Natural killer cell treated with Interleukin-12 subunit alpha and Interleukin-12 subunit beta and Interleukin-15 and Interleukin-18, amount 100 ng/mL, for 72 hours (primary cell): ENCODE data around the gene CDADC1. TPM values are rescaled to one million over a fixed set of nuclear protein-coding genes. Genes with fewer than 3 reads are reported as not detected.
A peak's percentile ranks its signal among the peaks of the same experiment; 100 is the strongest.

Experiments used
- ATAC-seq, 2 donors: fragments of 150-1000 bp; cut with Tn5 transposase in 1 of 2; sonication (Bioruptor Pico), chemical (Tn5 transposase) in 1 of 2; 2 replicates each; pipeline ENCODE4 v1.10.0; 2021
- DNase-seq: peaks from one replicate; pipeline ENCODE4 v3.0.0; 2022; ENCODE audit warnings: low spot score
- H3K27ac Mint-ChIP-seq, 2 donors: 1 replicate in 1 of 2; 2 replicates in 1 of 2; pipeline ENCODE4 v1.8.0; 2022; ENCODE audit warnings: mixed read lengths in 2 of 2, mild to moderate bottlenecking in 1 of 2, moderate library complexity in 1 of 2
- H3K27me3 Mint-ChIP-seq, 2 donors: 1 replicate in 1 of 2; 2 replicates in 1 of 2; pipeline ENCODE4 v1.8.0; 2022; ENCODE audit warnings: mixed read lengths in 2 of 2
- H3K36me3 Mint-ChIP-seq: one replicate; pipeline ENCODE4 v1.8.0; 2022; ENCODE audit warnings: mixed read lengths
- H3K4me1 Mint-ChIP-seq, 2 donors: 1 replicate in 1 of 2; 2 replicates in 1 of 2; pipeline ENCODE4 v1.8.0; 2022; ENCODE audit warnings: low read depth in 2 of 2, mixed read lengths in 2 of 2, mild to moderate bottlenecking in 1 of 2
- H3K4me3 Mint-ChIP-seq: one replicate; pipeline ENCODE4 v1.8.0; 2022; ENCODE audit warnings: mixed read lengths
- H3K9me3 Mint-ChIP-seq: 2 replicates; pipeline ENCODE4 v1.8.0; 2022; ENCODE audit warnings: mixed read lengths
- total RNA-seq, 2 donors: library from RNA; stranded (reverse); gene quantifications; one replicate each; pipeline ENCODE4 v1.2.3, GENCODE V29; 2022

Gene CDADC1
- total RNA-seq, 2 donors from 2014 or later: 13.1 to 14.9 TPM

GRCh38 chr13:49304356-49304755 is 56.6 kb downstream of the CDADC1 start:
- Mint-ChIP-seq H3K27me3 (no peaks in the 10 kb centered on the region), H3K27ac (no peak overlapping the region), H3K9me3 (no peaks in the 10 kb centered on the region), H3K4me3 (no peak overlapping the region), H3K36me3 (no peaks in the 10 kb centered on the region), H3K4me1 (peaks cover 7 to 10% of the 10 kb centered on the region in 2 donors)
- ATAC-seq (no peak), DNase-seq (no peak)

- ATAC-seq (no peak), DNase-seq (no peak)
- peaks cover 7 to 10% of the 10 kb centered on the region in 2 donors for H3K4me1 Mint-ChIP-seq
- H3K4me3 Mint-ChIP-seq: no peak overlapping the region
- H3K9me3 Mint-ChIP-seq: no peaks in the 10 kb centered on the region
- no peaks in the 10 kb centered on the region for H3K36me3 Mint-ChIP-seq
- H3K27me3 Mint-ChIP-seq: no peaks in the 10 kb centered on the region
- no peak overlapping the region for H3K27ac Mint-ChIP-seq
Observed at GRCh38 chr13:49304763-49305700, 57.3 kb downstream of the CDADC1 start.

- peaks cover 6 to 10% of the 10 kb centered on the region in 2 donors for H3K4me1 Mint-ChIP-seq
- no peak overlapping the region for H3K27ac Mint-ChIP-seq
- H3K36me3 Mint-ChIP-seq: no peaks in the 10 kb centered on the region
- DNase-seq (no peak), ATAC-seq (no peak)
- no peaks in the 10 kb centered on the region for H3K9me3 Mint-ChIP-seq
- H3K27me3 Mint-ChIP-seq: no peaks in the 10 kb centered on the region
- no peak overlapping the region for H3K4me3 Mint-ChIP-seq
Observed at GRCh38 chr13:49305792-49306425, 58.2 kb downstream of the CDADC1 start.

- no peak for ATAC-seq
- Mint-ChIP-seq H3K27ac (peak overlapping the region in 1 of 2 donors; percentile 4), H3K36me3 (no peaks in the 10 kb centered on the region), H3K4me1 (peaks cover 0 to 2% of the 10 kb centered on the region in 2 donors), H3K4me3 (no peak overlapping the region), H3K9me3 (no peaks in the 10 kb centered on the region), H3K27me3 (no peaks in the 10 kb centered on the region)
- no peak for DNase-seq
Observed at GRCh38 chr13:49307365-49307764, 59.6 kb downstream of the CDADC1 start.

GRCh38 chr13:49308097-49308875 is 60.6 kb downstream of the CDADC1 start:
- no peaks in the 10 kb centered on the region for H3K27me3 Mint-ChIP-seq
- no peaks in the 10 kb centered on the region for H3K4me1 Mint-ChIP-seq
- ATAC-seq (no peak), DNase-seq (no peak)
- peak overlapping the region in 1 of 2 donors; percentile 4 for H3K27ac Mint-ChIP-seq
- no peak overlapping the region for H3K4me3 Mint-ChIP-seq
- no peaks in the 10 kb centered on the region for H3K9me3 Mint-ChIP-seq
- H3K36me3 Mint-ChIP-seq: no peaks in the 10 kb centered on the region

DNA sequence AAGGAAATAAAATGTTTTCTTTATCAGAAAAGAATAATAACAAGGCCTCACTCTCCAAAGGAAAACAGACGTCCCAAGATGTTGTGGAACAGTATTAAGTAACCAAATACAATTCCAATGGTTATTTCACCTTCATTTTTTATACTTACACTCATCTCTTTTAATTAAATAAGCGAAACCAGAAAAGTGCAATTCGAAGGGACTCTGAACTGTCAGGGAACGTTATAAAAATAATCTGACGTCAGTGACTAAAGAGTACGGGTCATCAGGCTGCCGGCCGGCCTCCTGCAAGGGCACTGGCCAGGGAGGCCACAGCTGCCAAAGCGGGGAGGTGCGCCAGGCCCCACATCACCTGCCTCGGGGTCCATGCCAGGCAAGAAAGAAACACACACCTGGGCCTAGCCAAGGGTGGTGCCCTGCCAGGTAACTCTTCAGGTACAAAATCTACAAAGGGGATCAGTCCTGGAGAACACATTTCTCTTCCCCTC is 61.2 kb downstream of the CDADC1 start:
- H3K36me3 Mint-ChIP-seq: no peaks in the 10 kb centered on the region
- DNase-seq (no peak), ATAC-seq (no peak)
- no peaks in the 10 kb centered on the region for H3K27me3 Mint-ChIP-seq
- H3K9me3 Mint-ChIP-seq: no peaks in the 10 kb centered on the region
- H3K4me1 Mint-ChIP-seq: no peaks in the 10 kb centered on the region
- no peak overlapping the region for H3K4me3 Mint-ChIP-seq
- H3K27ac Mint-ChIP-seq: no peak overlapping the region

- H3K4me1 Mint-ChIP-seq: peaks cover 0 to 4% of the 10 kb centered on the region in 2 donors
- H3K36me3 Mint-ChIP-seq: no peaks in the 10 kb centered on the region
- no peaks in the 10 kb centered on the region for H3K27me3 Mint-ChIP-seq
- no peak overlapping the region for H3K4me3 Mint-ChIP-seq
- DNase-seq (no peak), ATAC-seq (no peak)
- no peaks in the 10 kb centered on the region for H3K9me3 Mint-ChIP-seq
- H3K27ac Mint-ChIP-seq: no peak overlapping the region
Observed at GRCh38 chr13:49310251-49310650, 62.5 kb downstream of the CDADC1 start.

DNA sequence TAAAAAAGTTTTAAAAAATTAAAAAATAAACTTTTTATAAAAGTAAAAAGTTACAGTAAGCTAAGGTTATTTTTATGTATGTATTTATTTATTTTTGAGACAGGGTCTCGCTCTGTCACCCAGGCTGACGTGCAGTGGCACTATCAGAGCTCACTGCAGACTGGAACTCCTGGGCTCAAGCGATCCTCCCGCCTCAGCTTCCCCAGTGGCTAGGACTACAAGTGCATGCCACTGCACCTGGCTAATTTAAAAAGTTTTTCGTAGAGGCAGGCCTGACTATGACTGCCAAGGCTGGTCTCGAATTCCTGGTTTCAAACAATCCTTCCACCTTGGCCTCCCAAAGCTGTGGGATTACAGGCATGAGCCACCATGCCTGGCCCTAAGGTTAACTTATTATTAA is 64.1 kb downstream of the CDADC1 start:
- no peaks in the 10 kb centered on the region for H3K9me3 Mint-ChIP-seq
- H3K27ac Mint-ChIP-seq: no peak overlapping the region
- ATAC-seq (no peak), DNase-seq (no peak)
- no peak overlapping the region for H3K4me3 Mint-ChIP-seq
- H3K36me3 Mint-ChIP-seq: no peaks in the 10 kb centered on the region
- H3K4me1 Mint-ChIP-seq: peaks cover 0 to 4% of the 10 kb centered on the region in 2 donors
- H3K27me3 Mint-ChIP-seq: no peaks in the 10 kb centered on the region

DNA sequence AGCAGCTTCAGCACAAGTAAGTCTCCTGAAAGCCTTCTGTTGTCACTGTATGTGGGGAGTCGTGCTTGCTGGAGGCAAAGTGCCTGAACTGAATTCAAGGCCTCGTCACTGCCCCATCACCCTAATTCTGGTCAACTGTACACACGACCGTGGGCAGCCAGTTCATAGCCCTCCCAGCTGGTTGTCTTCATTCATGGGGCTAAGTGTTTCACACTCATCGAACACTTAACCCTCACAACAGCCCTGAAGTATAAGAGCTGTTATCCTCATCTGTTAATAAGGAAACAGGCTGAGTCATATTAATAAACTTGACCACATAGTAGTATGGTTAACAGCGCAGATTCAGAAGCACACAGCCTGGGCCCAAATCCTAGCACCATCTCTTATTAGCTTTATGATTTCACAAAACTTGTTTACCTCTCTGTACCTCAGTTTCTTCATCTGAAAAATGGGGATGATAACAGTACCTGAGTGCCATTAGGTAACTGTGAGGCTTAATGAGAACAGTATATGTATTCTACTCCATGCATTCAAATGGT is 66.7 kb downstream of the CDADC1 start:
- H3K27ac Mint-ChIP-seq: peak overlapping the region in 1 of 2 donors; percentile 12

DNA sequence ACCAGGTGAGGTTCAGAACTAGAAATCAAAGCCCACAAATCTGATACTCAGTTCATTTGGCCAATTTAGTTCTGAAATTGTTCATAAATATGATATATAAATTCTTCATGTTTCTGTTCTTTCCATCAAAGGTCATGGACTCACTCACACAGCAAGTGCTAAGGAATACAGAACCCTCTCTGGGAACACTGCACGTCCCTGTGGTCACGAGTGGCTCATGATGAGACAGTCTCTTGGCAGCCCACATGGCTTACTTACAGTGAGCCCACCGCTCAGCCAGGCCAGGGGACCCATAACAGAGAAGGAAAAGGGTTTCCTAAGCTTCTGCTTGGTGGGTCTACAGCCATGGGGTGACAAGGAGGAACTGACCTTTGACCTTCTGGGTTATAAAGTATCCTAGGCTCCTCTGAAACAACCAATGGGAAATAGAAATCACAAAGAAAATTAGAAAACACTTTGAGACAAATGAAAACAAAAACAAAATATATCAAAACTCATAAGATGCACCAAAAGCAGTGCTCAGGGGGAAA is 67.4 kb downstream of the CDADC1 start:
- Mint-ChIP-seq H3K4me3 (no peak overlapping the region), H3K4me1 (peaks cover 0 to 4% of the 10 kb centered on the region in 2 donors), H3K9me3 (no peaks in the 10 kb centered on the region), H3K36me3 (no peaks in the 10 kb centered on the region), H3K27ac (no peak overlapping the region), H3K27me3 (no peaks in the 10 kb centered on the region)
- no peak for DNase-seq
- ATAC-seq: no peak

More for the DNA sequence above, 66.7 kb downstream of the CDADC1 start:
- DNase-seq (no peak), ATAC-seq (peak; percentile 52 to 67)
- H3K4me3 Mint-ChIP-seq: no peak overlapping the region
- no peaks in the 10 kb centered on the region for H3K27me3 Mint-ChIP-seq
- H3K36me3 Mint-ChIP-seq: no peaks in the 10 kb centered on the region
- peaks cover 0 to 4% of the 10 kb centered on the region in 2 donors for H3K4me1 Mint-ChIP-seq
- no peaks in the 10 kb centered on the region for H3K9me3 Mint-ChIP-seq

DNA sequence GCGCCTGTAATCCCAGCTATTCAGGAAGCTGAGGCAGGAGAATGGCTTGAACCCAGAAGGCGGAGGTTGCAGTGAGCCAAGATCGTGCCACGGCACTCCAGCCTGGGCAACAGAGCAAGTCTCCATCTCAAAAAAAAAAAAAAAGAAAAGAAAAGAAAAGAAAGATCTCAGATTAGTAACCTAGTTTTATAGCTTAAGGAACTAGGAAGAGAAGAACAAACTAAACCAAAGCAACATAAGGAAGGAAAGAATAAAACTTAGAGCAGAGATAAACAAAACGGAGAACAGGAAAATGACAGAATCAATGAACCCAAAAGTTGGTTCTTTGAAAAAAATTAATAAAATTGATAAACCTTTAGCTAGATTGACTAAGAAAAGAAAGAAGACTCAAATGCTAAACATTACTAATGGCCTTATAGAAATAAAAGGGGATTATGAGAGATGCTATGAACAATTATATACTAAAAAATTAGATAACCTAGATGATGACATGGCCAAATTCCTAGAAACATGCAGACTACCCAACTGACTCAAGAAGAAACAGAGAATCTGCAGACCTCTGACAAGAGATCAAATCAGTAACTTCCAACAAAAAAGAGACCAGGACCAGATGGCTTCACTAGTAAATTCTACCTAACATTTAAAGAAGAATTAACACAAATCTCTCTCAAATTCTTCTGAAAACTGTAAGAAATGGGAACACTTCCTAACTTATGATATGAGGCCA is 68.2 kb downstream of the CDADC1 start:
- no peak for ATAC-seq
- Mint-ChIP-seq H3K4me3 (no peak overlapping the region), H3K4me1 (peaks cover 0 to 4% of the 10 kb centered on the region in 2 donors), H3K36me3 (no peaks in the 10 kb centered on the region), H3K27ac (no peak overlapping the region), H3K27me3 (no peaks in the 10 kb centered on the region), H3K9me3 (no peaks in the 10 kb centered on the region)
- DNase-seq: no peak

DNA sequence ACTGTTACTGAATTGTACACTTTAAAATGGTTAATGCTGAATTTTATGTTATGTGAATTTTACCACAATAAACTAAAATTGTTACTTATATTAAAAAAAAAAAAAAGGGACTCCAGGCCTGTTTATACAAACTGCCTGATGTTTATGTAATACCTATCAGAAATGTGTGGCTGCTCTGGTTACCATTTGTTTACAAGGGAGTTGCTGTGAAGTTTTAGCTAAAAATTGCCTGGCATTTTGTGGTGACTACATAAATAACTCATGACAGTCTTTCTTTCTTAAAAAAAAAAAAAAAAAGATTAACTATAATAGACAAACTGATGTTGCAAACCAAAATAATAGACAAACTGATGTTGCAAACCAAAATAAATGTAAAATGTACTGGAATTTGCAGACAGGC is 71.8 kb downstream of the CDADC1 start:
- H3K9me3 Mint-ChIP-seq: no peaks in the 10 kb centered on the region
- peaks cover 0 to 2% of the 10 kb centered on the region in 2 donors for H3K4me1 Mint-ChIP-seq
- no peak for DNase-seq
- no peak overlapping the region for H3K4me3 Mint-ChIP-seq
- no peaks in the 10 kb centered on the region for H3K27me3 Mint-ChIP-seq
- no peaks in the 10 kb centered on the region for H3K36me3 Mint-ChIP-seq
- ATAC-seq: no peak
- no peak overlapping the region for H3K27ac Mint-ChIP-seq

GRCh38 chr13:49319951-49320350 is 72.2 kb downstream of the CDADC1 start:
- H3K4me3 Mint-ChIP-seq: no peak overlapping the region
- no peak overlapping the region for H3K27ac Mint-ChIP-seq
- H3K9me3 Mint-ChIP-seq: no peaks in the 10 kb centered on the region
- DNase-seq (no peak), ATAC-seq (no peak)
- H3K27me3 Mint-ChIP-seq: no peaks in the 10 kb centered on the region
- peaks cover 0 to 2% of the 10 kb centered on the region in 2 donors for H3K4me1 Mint-ChIP-seq
- no peaks in the 10 kb centered on the region for H3K36me3 Mint-ChIP-seq
